ENCODE results near the gene COG5.

GRCh38 chr7:107372298-107372697 lies 191.4 kb downstream of the COG5 start:
- TF ChIP-seq GATA2 (IDR thresholded peaks at IDR 0.05; ENCODE audit: low read depth, low read length) (no peak), GATA3 (IDR thresholded peaks at IDR 0.05; ENCODE audit: low read depth, low read length) (no peak)
